A673 (cell line): ENCODE data around the gene KIF26B. TPM values are rescaled to one million over a fixed set of nuclear protein-coding genes. Genes with fewer than 3 reads are reported as not detected.

Experiments
- BruUV-seq: library from RNA; stranded (reverse); fragments of 400-500 nt; replicated peaks from 2 replicates; lab custom pipeline; 2021; lab: Mats Ljungman, UMichigan
- CTCF ChIA-PET: fragments of 300-600 bp; sonication (Branson Sonifier 250); formaldehyde crosslinking; loops from one replicate; lab custom pipeline; 2022; ENCODE audit warnings: antibody characterized with exemption; lab: Charles Lee
- POLR2A ChIA-PET: fragments of 300-600 bp; sonication (Branson Sonifier 250); formaldehyde crosslinking; loops from one replicate; lab custom pipeline; 2022; ENCODE audit warnings: antibody characterized with exemption; ENCODE audit not compliant: low non-redundant PET; lab: Charles Lee
- DNase-seq: peaks from one replicate; pipeline ENCODE4 v3.0.0-alpha.2; 2015; ENCODE audit warnings: low spot score
- H3K27ac ChIP-seq: fragments of 200-600 bp; sonication (generic); 2 replicates; pipeline ENCODE4 v1.5.1; 2016; ENCODE audit warnings: mixed run types, low read depth, mild to moderate bottlenecking, mixed read lengths, antibody characterized with exemption, low read length; ENCODE audit not compliant: poor library complexity, severe bottlenecking
- H3K27me3 ChIP-seq: fragments of 200-600 bp; sonication (generic); replicated peaks from 2 replicates; pipeline ENCODE4 v1.6.1; 2017; ENCODE audit warnings: mixed run types, low read depth, mild to moderate bottlenecking, mixed read lengths, antibody characterized with exemption, low read length; ENCODE audit not compliant: insufficient read depth, poor library complexity
- H3K36me3 ChIP-seq: fragments of 200-600 bp; sonication (generic); 2 replicates; pipeline ENCODE4 v1.6.1; 2016; ENCODE audit warnings: mixed run types, mild to moderate bottlenecking, mixed read lengths, antibody characterized with exemption, low read length; ENCODE audit not compliant: insufficient read depth, poor library complexity, severe bottlenecking
- H3K4me1 ChIP-seq: fragments of 200-600 bp; sonication (generic); 2 replicates; pipeline ENCODE4 v1.6.1; 2017; ENCODE audit warnings: mixed run types, mild to moderate bottlenecking, mixed read lengths, antibody characterized with exemption, low read length; ENCODE audit not compliant: insufficient read depth, poor library complexity, severe bottlenecking
- H3K4me3 ChIP-seq: fragments of 200-600 bp; sonication (generic); 2 replicates; pipeline ENCODE4 v1.5.1; 2016; ENCODE audit warnings: low read depth, mixed run types, mild to moderate bottlenecking, mixed read lengths, low read length; ENCODE audit not compliant: poor library complexity, severe bottlenecking
- H3K9me3 ChIP-seq: fragments of 200-600 bp; sonication (generic); 2 replicates; pipeline ENCODE4 v1.6.1; 2016; ENCODE audit warnings: mixed run types, low read depth, mild to moderate bottlenecking, mixed read lengths, antibody characterized with exemption, low read length; ENCODE audit not compliant: poor library complexity, severe bottlenecking
- EZH2 ChIP-seq: fragments of 200-600 bp; sonication (generic); IDR thresholded peaks from 2 replicates; pipeline ENCODE4 v1.6.1; 2017; ENCODE audit warnings: borderline replicate concordance, low read depth, mild to moderate bottlenecking, mixed read lengths, antibody characterized with exemption, low read length; ENCODE audit not compliant: poor library complexity, severe bottlenecking
- intact Hi-C: fragments of 100-400 bp; cut with micrococcal nuclease; formaldehyde crosslinking; loops from one replicate; pipeline ENCODE4 v1.10.0; 2022; ENCODE audit not compliant: unreplicated experiment
- total RNA-seq: library from RNA; stranded (reverse); gene quantifications from 2 replicates; pipeline ENCODE4 v1.2.3, GENCODE V29; 2021
- TF ChIP-seq, protein P1 (sequence below): fragments of 300-800, 200-600 bp; sonication (generic); conservative IDR thresholded peaks from 2 replicates; pipeline ENCODE4 v1.5.1; 2017; ENCODE audit warnings: low read depth, mild to moderate bottlenecking, antibody characterized with exemption, low read length, moderate library complexity, mixed read lengths

Gene KIF26B
- total RNA-seq, 1 experiment from 2014 or later: not detected

DNA sequence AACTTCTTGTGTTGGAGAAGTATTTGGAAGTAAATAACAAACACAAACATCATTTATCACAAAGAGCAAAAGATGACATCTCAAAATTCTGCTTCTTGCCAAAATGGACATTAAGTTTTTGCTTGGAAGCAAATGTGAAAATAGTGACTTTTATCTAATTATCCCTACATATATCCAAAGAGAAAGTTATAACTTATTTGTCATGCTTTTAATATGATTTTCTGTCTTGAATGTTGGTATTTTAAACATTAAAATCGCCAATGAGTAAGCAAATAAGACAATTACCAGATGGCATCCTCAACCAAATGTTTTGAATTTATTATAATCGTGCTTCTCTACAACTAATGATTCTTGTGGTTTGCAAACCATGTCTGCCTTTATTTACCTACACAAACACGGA lies 594.3 kb downstream of the KIF26B start:
- POLR2A ChIA-PET: no interaction called here
- H3K36me3 ChIP-seq: no peaks in the 10 kb centered on the region
- no peaks in the 10 kb centered on the region for H3K4me1 ChIP-seq
- H3K4me3 ChIP-seq: no peak overlapping the region
- TF ChIP-seq, protein P1, sequence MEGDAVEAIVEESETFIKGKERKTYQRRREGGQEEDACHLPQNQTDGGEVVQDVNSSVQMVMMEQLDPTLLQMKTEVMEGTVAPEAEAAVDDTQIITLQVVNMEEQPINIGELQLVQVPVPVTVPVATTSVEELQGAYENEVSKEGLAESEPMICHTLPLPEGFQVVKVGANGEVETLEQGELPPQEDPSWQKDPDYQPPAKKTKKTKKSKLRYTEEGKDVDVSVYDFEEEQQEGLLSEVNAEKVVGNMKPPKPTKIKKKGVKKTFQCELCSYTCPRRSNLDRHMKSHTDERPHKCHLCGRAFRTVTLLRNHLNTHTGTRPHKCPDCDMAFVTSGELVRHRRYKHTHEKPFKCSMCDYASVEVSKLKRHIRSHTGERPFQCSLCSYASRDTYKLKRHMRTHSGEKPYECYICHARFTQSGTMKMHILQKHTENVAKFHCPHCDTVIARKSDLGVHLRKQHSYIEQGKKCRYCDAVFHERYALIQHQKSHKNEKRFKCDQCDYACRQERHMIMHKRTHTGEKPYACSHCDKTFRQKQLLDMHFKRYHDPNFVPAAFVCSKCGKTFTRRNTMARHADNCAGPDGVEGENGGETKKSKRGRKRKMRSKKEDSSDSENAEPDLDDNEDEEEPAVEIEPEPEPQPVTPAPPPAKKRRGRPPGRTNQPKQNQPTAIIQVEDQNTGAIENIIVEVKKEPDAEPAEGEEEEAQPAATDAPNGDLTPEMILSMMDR: no peak
- TF ChIP-seq EZH2: no peak
- DNase-seq: no peak
- H3K27ac ChIP-seq: no peak overlapping the region
- BruUV-seq: no TSS peak
- H3K27me3 ChIP-seq: no peaks in the 10 kb centered on the region
- H3K9me3 ChIP-seq: no peaks in the 10 kb centered on the region
- intact Hi-C loops: no loop called here
- CTCF ChIA-PET: no interaction called here

DNA sequence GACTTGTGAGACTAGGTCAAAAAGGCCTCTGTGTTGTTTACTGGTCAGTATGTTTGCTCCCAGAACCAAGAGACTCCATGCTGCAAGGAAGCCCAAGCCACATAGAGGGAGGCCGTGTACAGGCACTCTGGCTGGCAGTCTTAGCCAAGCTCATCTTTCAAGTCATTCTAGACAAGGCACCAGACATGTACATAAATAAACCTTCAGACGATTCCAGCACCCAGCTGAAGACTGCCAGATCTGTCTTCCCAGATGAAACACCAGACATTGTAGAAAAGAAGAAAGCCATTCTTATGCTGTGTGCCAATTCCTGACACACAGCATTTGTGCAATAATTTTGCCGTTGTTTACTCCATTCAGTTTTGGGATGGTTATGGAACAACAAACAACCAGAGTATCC lies 595.5 kb downstream of the KIF26B start:
- Histone ChIP-seq H3K4me1 (no peaks in the 10 kb centered on the region), H3K27ac (no peak overlapping the region), H3K27me3 (no peaks in the 10 kb centered on the region), H3K4me3 (no peak overlapping the region), H3K36me3 (no peaks in the 10 kb centered on the region), H3K9me3 (no peaks in the 10 kb centered on the region)
- BruUV-seq: no TSS peak
- ChIA-PET CTCF (no interaction called here), POLR2A (no interaction called here)
- intact Hi-C loops: no loop called here
- TF ChIP-seq, protein P1: no peak
- no peak for TF ChIP-seq EZH2
- no peak for DNase-seq

DNA sequence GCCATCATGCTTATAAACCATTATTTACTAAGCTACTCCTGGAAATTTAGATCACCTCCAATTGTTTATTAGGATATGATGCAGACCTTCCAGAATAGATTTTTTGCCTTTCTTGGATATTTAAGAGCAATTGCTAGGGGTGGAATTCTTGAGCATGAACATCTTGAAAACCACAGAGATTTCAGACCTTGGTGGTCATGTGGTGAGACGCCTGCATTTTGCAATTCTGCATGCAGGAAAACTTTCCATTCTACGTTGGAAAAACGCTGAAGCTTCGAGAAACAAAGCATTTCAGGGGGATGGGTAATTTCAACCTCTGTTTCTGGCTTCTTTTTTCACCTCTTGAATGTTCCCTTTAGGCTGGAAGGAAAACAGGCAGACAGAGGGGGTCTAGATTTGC lies 596.3 kb downstream of the KIF26B start:
- POLR2A ChIA-PET: no interaction called here
- Histone ChIP-seq H3K27ac (no peak overlapping the region), H3K4me3 (no peak overlapping the region), H3K36me3 (no peaks in the 10 kb centered on the region), H3K9me3 (no peaks in the 10 kb centered on the region), H3K27me3 (no peaks in the 10 kb centered on the region), H3K4me1 (no peaks in the 10 kb centered on the region)
- CTCF ChIA-PET: no interaction called here
- DNase-seq: no peak
- no TSS peak for BruUV-seq
- intact Hi-C loops: no loop called here
- no peak for TF ChIP-seq EZH2
- TF ChIP-seq, protein P1: no peak
